Measurements from ENCODE around the gene MAPK1. TPM values are rescaled to one million over a fixed set of nuclear protein-coding genes. Genes with fewer than 3 reads are reported as not detected.
"Not testable (repeated sequence)": the region's sequence is repeated elsewhere in the genome, so short reads cannot be mapped to it uniquely, and the experiment has no call there.

MAPK1 gene
- total and polyA plus RNA-seq, 12 donors = 8.3 to 124 (median 101) TPM

- no peaks in the 10 kb centered on the region for H3K36me3 ChIP-seq
- no peaks in the 10 kb centered on the region for H3K27me3 ChIP-seq
- H3K27ac ChIP-seq = peak overlapping the region in 3 of 10 donors; percentile 18 to 84 (median 72)
- intact Hi-C loops (cut with DNase I) = loop anchor here in 4 of 10 donors (5.0 to 10.0 kb wide), 4 partner anchors 46 to 133 kb away; partner anchors contain the start of genes MAPK1 (in 4 of the 4), PPM1F (in 1 of the 4) and YPEL1 (in 1 of the 4)
- H3K4me3 ChIP-seq = no peak overlapping the region
- DNase-seq (no peak), ATAC-seq (no peak)
- TF ChIP-seq CTCF (IDR thresholded peaks at IDR 0.05) = no peak
- peaks cover 9 to 78% (median 62%) of the 10 kb centered on the region in 9 donors for H3K4me1 ChIP-seq
- no peaks in the 10 kb centered on the region for H3K9me3 ChIP-seq
- WGBS, 2 donors = 91% methylated on average over 2 of the region's 2 CpGs
Observed at GRCh38 chr22:21819183-21819770, 48.2 kb downstream of the MAPK1 start.

GRCh38 chr22:21818487-21819182 lies 48.8 kb downstream of the MAPK1 start:
- DNase-seq (no peak), ATAC-seq (peak in 1 of 8 donors; percentile 23)
- H3K4me3 ChIP-seq = no peak overlapping the region
- intact Hi-C loops (cut with DNase I) = loop anchor here in 4 of 10 donors (5.0 to 10.0 kb wide), 4 partner anchors 46 to 134 kb away; partner anchors contain the start of genes MAPK1 (in 4 of the 4), PPM1F (in 1 of the 4) and YPEL1 (in 1 of the 4)
- WGBS, 2 donors = 76% methylated on average over 8 of the region's 8 CpGs
- H3K9me3 ChIP-seq = no peaks in the 10 kb centered on the region
- no peak for TF ChIP-seq CTCF (IDR thresholded peaks at IDR 0.05)
- no peaks in the 10 kb centered on the region for H3K27me3 ChIP-seq
- peaks cover 9 to 73% (median 56%) of the 10 kb centered on the region in 9 donors for H3K4me1 ChIP-seq
- peak overlapping the region in 5 of 10 donors; percentile 68 to 84 (median 76) for H3K27ac ChIP-seq
- no peaks in the 10 kb centered on the region for H3K36me3 ChIP-seq

GRCh38 chr22:21817497-21817853 lies 50.0 kb downstream of the MAPK1 start:
- ATAC-seq = not testable (repeated sequence)
- peak overlapping the region in 4 of 10 donors; percentile 8 to 23 (median 20) for H3K4me3 ChIP-seq
- intact Hi-C loops (cut with DNase I) = loop anchor here in 4 of 10 donors (5.0 to 10.0 kb wide), 4 partner anchors 47 to 135 kb away; partner anchors contain the start of genes MAPK1 (in 4 of the 4), PPM1F (in 1 of the 4) and YPEL1 (in 1 of the 4)

GRCh38 chr22:21816787-21817496 lies 50.5 kb downstream of the MAPK1 start:
- peaks cover 0 to 1% (median 0%) of the 10 kb centered on the region in 11 donors for H3K9me3 ChIP-seq
- peak overlapping the region in 4 of 10 donors; percentile 8 to 23 (median 20) for H3K4me3 ChIP-seq
- ATAC-seq (peak; percentile 67 to 93 (median 88)), DNase-seq (peak in 1 of 2 donors; percentile 51)
- no peak for TF ChIP-seq CTCF (IDR thresholded peaks at IDR 0.05)
- H3K4me1 ChIP-seq = peaks cover 9 to 63% (median 47%) of the 10 kb centered on the region in 9 donors
- H3K27ac ChIP-seq = peak overlapping the region; percentile 2 to 84 (median 70)
- no peaks in the 10 kb centered on the region for H3K27me3 ChIP-seq
- 52 to 60% methylated on average over 10 of the region's 10 CpGs for WGBS, 2 donors
- H3K36me3 ChIP-seq = no peaks in the 10 kb centered on the region
- intact Hi-C loops (cut with DNase I) = loop anchor here in 4 of 10 donors (5.0 to 10.0 kb wide), 4 partner anchors 48 to 135 kb away; partner anchors contain the start of genes MAPK1 (in 4 of the 4), PPM1F (in 1 of the 4) and YPEL1 (in 1 of the 4)

More at GRCh38 chr22:21817497-21817853, 50.0 kb downstream of the MAPK1 start:
- DNase-seq, H3K9me3 ChIP-seq, H3K36me3 ChIP-seq, H3K27me3 ChIP-seq: not testable (repeated sequence)
- WGBS, 2 donors = 89 to 93% methylated on average over 3 of the region's 3 CpGs
- H3K4me1 ChIP-seq = peaks cover 9 to 69% (median 47%) of the 10 kb centered on the region in 9 donors
- H3K27ac ChIP-seq = peak overlapping the region; percentile 2 to 84 (median 70)

All from heart right ventricle (tissue), 16 donors.